ENCODE results near the gene SNTB2.

SNTB2 gene

GRCh38 chr16:69319826-69320739, 133.1 kb downstream of the SNTB2 start:
- peaks cover 91% of the 10 kb centered on the region for H3K36me3 ChIP-seq

GRCh38 chr16:69320740-69321073, 133.7 kb downstream of the SNTB2 start:
- Histone ChIP-seq H3K27me3 (ENCODE audit: insufficient read depth, low read depth, severe bottlenecking) (no peaks in the 10 kb centered on the region), H3K36me3 (peaks cover 93% of the 10 kb centered on the region), H3K9me3 (ENCODE audit: severe bottlenecking) (no peaks in the 10 kb centered on the region), H3K27ac (no peak overlapping the region), H3K4me3 (ENCODE audit: low read depth, low read length) (no peak overlapping the region)
- no peak for DNase-seq
- no peak for TF ChIP-seq CTCF (IDR thresholded peaks at IDR 0.05; ENCODE audit: low read depth, low read length)

More at GRCh38 chr16:69319826-69320739, 133.1 kb downstream of the SNTB2 start:
- Histone ChIP-seq H3K4me3 (ENCODE audit: low read depth, low read length) (no peak overlapping the region), H3K9me3 (ENCODE audit: severe bottlenecking) (no peaks in the 10 kb centered on the region), H3K27me3 (ENCODE audit: insufficient read depth, low read depth, severe bottlenecking) (no peaks in the 10 kb centered on the region), H3K27ac (no peak overlapping the region)
- DNase-seq: no peak
- no peak for TF ChIP-seq CTCF (IDR thresholded peaks at IDR 0.05; ENCODE audit: low read depth, low read length)

- peaks cover 95% of the 10 kb centered on the region for H3K36me3 ChIP-seq
- DNase-seq: no peak
These were observed 134.1 kb downstream of the SNTB2 start for GRCh38 chr16:69321080-69321479.

GRCh38 chr16:69322343-69322742, 135.4 kb downstream of the SNTB2 start:
- H3K27ac ChIP-seq: no peak overlapping the region
- no peak for TF ChIP-seq CTCF (IDR thresholded peaks at IDR 0.05; ENCODE audit: low read depth, low read length)
- no peak for DNase-seq
- H3K4me3 ChIP-seq (ENCODE audit: low read depth, low read length): no peak overlapping the region
- H3K27me3 ChIP-seq (ENCODE audit: insufficient read depth, low read depth, severe bottlenecking): no peaks in the 10 kb centered on the region
- no peaks in the 10 kb centered on the region for H3K9me3 ChIP-seq (ENCODE audit: severe bottlenecking)
- peaks cover 94% of the 10 kb centered on the region for H3K36me3 ChIP-seq

More at GRCh38 chr16:69321080-69321479, 134.1 kb downstream of the SNTB2 start:
- no peak overlapping the region for H3K4me3 ChIP-seq (ENCODE audit: low read depth, low read length)
- no peaks in the 10 kb centered on the region for H3K27me3 ChIP-seq (ENCODE audit: insufficient read depth, low read depth, severe bottlenecking)
- H3K9me3 ChIP-seq (ENCODE audit: severe bottlenecking): no peaks in the 10 kb centered on the region
- no peak overlapping the region for H3K27ac ChIP-seq
- TF ChIP-seq CTCF (IDR thresholded peaks at IDR 0.05; ENCODE audit: low read depth, low read length): no peak

GRCh38 chr16:69323415-69323814, 136.5 kb downstream of the SNTB2 start:
- Histone ChIP-seq H3K36me3 (peaks cover 96% of the 10 kb centered on the region), H3K27me3 (ENCODE audit: insufficient read depth, low read depth, severe bottlenecking) (no peaks in the 10 kb centered on the region), H3K27ac (no peak overlapping the region), H3K4me3 (ENCODE audit: low read depth, low read length) (no peak overlapping the region), H3K9me3 (ENCODE audit: severe bottlenecking) (no peaks in the 10 kb centered on the region)
- TF ChIP-seq CTCF (IDR thresholded peaks at IDR 0.05; ENCODE audit: low read depth, low read length): no peak
- no peak for DNase-seq
